Pulmonary artery endothelial cell (primary cell): ENCODE measurements around the gene HNRNPUL1. TPM values are rescaled to one million over a fixed set of nuclear protein-coding genes. Genes with fewer than 3 reads are reported as not detected.
"Not testable (repeated sequence)": the region's sequence is repeated elsewhere in the genome, so short reads cannot be mapped to it uniquely, and the experiment has no call there.

ENCODE experiments used
- DNase-seq: peaks from one replicate; pipeline ENCODE4 v3.0.0-alpha.2; 2011; ENCODE audit warnings: low read depth, low spot score
- total RNA-seq: library from RNA; depleted of rRNA; stranded (reverse); fragments of >200 nt; gene quantifications from 2 replicates; pipeline ENCODE4 v1.2.3, GENCODE V29; 2014

The HNRNPUL1 gene
- total RNA-seq, 1 donor from 2014 or later: 85.7 TPM

DNA sequence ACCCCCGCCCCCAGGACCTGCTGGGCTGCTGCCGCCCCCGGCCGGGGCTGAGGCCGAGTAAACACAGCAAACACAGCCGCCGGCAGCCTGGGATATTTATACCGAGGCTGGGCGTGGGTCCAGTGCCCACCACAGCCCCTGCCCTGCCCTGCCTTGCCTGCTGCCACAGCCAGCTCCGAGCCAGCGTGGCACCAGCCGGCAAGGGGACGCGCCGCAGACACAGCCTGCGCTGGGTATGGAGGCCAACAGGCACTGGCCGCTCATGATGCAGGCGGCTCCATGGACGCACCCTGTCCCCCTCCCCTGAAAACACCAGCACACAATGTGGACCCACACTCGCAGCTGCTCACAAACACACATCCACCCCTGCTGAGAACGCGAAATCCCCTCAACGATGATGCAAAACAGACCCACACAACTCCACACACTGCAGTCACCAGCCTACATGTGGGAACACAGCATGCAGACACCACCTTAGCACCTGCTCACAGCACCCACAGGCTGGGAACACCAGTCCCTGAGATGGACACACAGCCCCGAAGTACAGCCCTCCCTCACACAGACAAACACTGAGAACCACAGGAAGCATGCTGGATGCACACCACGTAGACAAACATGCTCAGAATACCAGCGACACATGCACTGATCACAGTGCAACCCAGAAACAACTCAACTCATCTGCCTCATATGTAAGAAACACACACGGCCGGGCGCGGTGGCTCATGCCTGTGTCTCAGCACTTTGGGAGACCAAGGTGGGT is 62.0 kb downstream of the HNRNPUL1 start:
- no peak for DNase-seq

DNA sequence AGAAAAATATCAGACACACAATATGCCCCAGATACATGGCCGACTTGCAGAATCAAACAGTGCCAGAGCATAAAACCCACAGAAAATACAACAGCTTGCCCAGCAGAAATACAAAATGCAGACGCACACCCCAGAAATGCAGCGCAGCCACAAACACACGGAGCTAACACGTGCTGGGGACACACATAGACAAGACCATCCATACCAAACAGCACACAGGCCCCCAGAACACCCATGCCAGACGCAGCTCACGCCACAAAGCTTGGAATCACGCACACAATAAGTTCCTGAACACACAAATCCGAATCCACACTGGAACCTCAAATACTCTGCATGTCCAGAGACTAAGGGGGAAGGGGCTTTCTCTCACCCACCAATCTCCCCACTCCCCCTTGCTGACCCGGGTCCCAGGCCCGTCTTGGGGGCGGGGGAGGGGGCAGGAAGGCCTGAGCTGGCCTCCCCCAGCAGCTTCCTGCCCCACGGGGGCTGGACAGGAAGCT is 63.0 kb downstream of the HNRNPUL1 start:
- no peak for DNase-seq

DNA sequence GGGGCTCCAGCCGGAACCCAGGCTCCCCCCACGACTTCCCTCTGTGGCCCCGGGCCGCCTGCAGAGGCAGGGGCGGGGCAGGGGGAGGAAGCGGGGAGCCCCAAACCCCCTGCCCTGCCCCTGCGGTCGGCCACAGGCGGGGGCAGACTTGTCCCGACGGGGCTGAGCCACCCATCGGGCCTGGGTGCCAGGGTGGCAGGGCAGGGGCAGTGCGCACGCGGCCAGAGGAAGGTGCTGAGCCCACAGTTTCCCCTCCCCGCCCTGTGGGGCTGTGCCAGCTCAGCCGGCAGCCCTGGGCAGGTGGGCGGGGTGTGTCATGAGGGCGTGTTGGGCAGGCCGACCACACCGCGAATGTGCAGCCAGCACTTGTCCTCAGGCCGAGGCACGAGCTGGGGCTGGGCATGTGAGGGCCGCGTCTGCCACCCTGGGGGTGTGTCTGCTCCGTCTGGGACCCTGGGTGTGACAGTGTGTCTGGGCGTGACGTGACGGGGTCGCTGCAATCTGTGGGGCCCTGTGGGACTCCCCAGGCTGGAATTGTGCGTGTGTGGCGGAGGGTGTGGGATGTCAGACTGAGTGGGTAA is 63.5 kb downstream of the HNRNPUL1 start:
- DNase-seq: no peak

DNA sequence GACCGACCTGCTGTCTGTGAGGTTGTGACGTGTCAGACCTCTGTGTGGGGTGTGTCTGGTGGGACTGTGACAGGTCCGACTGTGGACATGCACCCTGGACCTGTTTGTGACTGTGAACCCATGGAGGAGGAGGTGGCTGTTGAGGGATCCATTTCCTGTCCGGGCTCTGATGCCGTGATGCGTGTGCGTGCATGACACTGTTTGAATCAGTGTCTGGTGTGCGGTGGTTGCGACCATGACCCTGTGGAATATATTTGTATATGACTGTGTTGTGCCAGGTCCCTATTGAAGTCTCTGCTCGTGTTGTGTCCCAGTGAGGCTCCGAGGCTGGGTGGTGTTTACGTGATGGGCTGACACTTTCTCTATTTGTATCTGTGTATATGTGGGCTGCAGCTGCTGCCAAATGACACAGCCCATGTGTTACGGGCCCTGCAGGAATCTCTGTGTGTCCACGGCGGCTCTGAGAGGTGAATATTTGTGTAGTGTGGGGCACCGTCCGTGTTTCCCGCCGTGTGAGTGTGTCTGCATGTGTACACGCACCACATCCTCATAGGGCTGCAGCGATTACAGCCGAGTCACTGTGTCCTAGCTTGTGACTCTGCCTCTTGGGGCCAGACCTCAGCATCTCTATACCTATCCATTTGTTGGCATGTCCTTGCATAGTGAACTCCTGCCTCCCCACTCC is 64.1 kb downstream of the HNRNPUL1 start:
- no peak for DNase-seq

DNA sequence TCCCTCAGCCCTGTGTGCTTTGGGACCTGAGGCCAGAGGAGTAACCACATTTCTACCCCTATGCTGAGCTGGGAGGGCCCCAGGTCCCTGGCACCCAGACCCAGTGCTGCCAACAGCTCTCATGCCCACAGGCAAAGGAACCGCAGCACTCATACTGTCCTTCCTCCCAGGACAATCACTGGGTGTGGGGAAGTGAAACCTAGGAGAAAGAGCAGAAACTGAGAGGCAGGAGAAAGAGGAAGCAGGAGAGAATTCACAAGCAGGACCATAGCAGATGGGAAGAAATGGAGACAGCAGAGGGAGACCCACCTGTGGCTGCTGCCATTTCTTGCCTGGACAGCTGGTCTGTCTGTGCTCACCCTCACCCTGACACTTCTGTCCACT is 64.7 kb downstream of the HNRNPUL1 start:
- DNase-seq: no peak

DNA sequence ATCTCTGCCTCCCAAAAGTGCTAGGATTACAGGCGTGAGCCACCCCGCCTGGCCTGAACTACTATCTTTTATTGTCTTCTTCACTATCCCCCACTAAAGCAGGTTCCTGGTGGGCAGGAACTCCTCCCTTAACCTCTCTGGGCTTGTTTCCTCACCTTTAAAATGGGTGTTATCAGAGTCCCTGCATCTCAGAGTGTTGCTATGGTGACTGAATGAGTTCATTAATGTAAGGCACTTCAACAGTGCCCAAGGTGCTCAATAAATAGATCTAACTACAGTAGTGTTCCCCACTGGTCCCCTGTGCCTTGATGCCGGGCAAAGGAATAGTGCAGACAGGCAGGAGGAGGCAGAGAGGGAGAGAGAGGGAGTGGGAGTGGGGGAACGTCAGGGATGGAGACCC is 66.3 kb downstream of the HNRNPUL1 start:
- DNase-seq: no peak

DNA sequence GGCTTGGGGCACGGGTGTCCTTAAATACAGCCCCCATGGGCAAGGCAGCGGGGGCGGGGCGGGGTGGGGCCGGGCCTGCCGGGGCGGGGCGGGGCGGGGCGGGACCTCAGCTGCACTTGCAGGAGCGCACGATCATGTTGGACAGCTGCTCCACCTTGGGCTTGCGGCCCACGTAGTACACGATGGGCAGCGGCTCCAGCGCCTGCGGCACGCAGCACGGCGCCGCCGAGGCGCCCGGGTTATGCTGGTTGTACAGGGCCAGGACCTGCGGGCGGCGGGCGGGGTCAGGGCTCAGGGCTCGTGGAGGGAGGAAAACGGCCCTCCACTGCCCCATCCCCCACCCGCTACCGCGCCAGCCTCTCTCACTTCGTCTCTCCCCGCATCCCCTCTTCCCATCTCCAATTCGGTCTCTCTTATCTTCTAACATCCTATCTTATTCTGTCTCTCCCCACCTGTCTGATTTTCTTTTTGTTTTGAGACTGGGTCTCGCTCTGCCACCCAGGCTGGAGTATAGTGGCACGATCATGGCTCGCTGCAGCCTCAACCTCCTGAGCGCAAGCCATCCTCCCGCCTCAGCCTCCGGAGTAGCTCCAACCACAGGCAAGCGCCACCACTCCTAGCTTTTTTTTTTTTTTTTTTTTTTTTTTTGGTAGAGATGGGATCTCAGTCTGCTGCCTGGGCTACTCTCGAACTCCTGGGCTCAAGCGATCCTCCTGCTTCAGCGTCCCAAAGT is 66.9 kb downstream of the HNRNPUL1 start:
- DNase-seq: no peak

DNA sequence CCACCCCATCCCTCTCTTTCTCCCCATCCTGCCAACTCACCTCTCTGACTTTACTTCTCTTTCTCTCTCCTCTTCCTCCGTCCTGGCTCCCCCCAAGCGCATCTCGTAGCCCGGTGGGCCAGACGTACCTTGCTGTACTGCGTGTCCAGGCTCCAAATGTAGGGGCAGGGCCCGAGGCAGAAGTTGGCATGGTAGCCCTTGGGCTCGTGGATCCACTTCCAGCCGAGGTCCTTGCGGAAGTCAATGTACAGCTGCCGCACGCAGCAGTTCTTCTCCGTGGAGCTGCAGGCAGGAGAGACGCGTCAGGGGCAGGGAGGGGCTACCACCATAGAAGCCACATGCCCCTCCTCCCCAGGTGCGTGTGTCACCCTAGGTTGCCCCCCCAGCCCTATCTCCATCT is 67.8 kb downstream of the HNRNPUL1 start:
- DNase-seq: no peak

DNA sequence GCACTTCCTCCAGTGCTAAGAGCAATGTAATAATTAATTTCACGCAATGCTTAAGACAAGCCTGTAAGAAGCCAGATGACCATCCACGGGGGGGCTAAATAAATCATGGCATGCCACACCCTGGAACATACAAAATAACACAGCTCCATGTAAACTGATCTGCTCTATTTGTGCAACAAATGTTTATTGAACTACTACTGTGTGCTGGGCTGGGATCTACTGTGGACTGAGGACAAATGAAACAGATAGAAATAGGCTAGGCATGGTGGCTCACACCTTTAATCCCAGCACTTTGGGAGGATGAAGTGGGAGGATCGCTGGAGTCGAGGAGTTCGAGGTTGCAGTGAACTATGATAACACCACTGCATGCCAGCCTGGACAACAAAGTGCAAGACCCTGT is 68.3 kb downstream of the HNRNPUL1 start:
- no peak for DNase-seq

DNA sequence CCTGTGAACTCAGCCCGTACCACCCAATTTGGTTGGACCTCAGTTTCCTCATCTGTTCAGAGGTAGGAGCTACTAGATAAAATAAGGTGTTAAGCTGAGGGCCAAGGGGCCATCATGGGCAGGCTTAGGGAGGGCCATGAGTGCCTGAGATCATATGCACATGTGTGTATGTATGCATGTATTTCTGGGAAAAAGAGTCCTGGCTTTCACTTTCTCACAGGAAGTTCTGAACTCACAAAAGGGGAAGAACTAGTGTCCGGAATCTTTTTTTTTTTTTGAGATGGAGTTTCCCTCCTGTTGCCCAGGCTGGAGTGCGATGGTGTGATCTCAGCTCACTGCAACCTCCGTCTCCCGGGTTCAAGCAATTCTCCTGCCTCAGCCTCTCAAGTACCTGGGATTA is 70.6 kb downstream of the HNRNPUL1 start:
- DNase-seq: no peak

DNA sequence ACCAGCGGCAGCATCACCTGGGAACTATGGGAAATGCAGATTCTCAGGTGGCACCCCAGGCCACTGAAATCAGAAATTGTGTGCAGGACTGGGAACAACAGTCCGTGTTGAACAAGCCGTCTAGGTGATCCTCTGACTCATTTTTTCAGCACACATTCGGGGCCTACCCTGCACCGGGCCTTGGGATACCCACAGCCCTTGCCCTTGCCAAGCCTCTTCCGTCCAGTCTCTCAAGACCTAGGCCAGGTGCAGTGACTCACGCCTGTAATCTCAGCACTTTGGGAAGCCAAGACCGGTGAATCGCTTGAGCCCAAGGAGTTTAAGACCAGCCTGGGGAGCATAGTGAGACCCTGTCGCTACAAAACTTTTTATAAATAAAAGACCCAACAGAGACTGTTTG is 71.3 kb downstream of the HNRNPUL1 start:
- DNase-seq: no peak

DNA sequence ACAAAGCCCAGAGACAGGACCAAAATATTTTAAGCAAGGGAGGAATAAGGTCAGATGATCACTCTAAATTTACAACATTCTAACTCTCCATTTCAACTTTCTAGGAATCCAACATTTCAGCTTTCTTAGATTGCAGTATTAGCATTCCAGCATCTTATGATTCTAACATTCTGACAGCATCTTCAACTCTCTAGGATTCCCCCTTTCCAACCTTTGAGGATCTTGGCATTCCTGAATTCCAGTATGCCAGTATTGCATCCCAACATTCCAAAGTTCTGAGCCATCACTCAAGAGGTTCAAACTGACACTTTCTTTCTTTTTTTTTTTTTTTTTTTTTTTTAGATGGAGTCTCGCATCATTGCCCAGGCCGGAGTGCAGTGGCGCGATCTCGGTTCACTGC is 75.8 kb downstream of the HNRNPUL1 start:
- DNase-seq: no peak

DNA sequence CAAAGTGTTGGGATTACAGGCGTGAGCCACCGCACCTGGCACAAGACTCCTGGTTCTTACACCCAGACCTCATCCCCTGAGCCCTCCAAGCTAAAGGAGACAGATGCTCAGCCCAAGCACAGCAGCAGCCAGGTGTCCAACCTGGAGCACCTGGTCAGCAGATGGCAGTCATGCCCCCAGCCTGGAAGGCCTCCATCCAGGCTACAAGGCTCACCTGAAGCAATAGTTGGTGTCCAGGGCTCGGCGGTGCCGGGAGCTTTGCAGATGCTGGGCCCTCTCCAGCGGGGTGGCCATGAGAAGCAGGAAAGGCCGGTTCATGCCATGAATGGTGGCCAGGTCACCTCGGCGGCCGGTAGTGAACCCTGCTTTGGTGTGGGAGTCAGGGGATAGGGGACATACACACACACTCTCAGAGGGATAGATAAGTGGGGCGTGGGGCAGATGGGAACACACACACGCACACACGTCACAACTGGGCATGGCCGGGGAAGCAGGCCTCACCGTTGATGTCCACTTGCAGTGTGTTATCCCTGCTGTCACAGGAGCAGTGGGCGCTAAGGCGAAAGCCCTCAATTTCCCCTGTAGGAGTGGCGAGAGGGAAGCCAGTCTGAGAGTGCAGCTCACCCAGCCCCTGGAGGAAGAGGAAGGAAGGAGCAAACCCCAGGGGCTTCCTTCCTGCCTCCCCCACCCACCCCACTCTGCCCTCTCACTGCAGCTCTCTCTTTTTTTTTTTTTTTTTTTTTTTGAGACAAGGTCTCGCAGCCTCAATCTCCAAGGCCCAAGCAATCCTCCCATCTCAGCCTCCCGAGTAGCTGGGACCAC is 77.7 kb downstream of the HNRNPUL1 start:
- DNase-seq: no peak

DNA sequence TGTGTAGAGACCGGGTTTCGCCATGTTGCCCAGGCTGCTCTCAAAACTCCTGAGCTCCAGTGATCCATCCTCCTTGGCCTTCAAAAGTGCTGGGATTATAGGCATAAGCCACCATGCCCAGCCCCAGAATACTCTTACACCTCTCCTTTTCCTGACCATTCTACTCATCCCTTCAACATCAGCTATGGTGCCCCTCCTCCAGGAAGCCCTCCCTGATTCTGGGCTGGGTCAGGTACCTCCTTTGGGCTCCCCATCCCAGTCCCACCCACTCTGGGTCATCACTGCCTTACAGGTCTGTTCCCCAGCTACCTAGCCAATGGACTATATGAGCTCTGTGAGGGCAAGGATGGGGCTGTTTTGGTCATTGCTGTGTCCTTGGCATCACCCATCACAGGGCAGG is 80.0 kb downstream of the HNRNPUL1 start:
- no peak for DNase-seq

DNA sequence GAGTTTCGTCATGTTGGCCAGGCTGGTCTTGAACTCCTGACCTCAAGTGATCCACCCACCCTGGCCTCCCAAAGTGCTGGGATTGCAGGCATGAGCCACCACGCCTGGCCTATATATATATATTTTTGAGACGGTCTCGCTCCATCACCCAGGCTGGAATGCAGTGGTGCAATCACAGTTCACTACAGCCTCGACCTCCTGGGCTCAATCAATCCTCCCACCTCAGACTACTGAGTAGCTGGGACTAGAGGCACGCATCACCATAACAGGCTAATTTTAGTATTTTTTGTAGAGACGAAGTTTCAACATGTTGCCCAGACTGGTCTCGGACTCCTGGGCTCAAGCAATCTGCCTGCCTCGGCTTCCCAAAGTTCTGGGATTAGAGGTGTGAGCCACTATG is 82.7 kb downstream of the HNRNPUL1 start:
- not testable (repeated sequence) for DNase-seq

DNA sequence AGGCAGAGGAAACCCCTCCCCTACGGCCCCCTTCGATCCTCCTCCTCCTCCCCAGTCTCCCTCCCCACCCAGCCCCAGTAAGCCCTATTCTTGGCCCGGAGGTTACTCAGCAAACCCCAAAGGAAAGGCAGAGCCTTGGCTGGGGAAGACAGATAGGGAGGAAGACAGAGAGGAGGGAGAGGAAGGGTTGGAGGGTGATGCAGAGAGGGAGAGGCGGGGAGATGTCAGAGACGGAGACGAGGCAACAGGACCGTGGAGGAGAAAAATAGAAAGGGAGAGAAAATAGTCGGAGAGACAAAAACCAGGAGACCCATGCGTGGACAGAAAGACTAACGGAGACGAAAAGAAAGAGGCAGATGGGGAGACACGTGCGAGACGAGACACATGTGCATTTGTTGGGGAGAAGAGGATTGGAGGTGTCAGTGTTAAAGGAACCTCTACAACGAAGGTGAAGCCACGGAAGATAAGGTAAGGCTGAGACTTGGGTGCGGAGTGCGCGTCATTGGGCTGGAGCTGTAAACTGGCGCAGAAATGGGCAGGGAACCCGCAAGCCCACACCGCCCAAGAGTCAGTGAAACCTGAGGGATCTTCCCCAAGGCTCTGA is 86.7 kb downstream of the HNRNPUL1 start:
- no peak for DNase-seq

DNA sequence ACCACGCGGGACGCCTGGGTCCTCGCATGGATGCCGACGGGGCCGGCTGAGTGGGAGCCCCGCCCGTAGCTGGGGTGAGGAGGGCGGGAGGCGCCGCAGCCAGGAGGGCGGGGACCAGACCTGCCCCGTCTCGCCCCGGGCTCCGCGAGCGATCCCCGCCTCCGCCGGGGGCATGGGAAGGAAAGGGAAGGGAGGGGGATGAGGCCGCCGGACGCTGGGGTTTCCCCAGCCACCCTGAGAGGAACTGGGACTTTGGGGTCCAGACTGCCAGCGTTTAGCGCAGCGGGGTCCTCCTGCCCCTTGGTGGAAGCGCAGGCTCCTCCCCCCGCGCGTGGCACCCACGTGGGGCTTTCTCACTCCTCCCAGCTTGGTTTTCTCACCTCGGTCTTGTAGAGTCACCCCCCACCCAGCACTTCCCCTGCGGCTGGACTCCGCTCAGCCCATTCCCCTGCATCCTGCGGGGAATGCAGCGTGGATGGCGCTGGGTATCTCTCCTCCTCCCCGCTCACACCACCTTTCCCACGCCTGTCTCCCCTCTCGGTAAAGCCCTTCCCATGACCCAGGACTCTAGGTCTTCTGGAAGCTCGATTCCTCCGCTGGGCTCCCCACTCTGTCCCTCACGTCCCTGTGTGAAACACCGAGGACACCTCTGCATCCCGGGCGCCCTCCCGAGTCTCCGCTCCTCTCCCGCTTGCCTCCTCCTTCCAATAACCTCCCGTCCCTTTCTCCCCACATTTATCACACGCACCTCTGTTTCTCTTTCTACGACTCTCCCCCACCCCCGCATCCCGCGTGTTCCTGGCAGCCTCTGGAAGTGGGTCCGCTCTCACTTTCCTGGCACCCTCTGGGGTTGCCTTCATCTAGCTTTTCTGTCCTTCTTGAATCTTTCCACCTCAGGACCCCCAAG is 87.4 kb downstream of the HNRNPUL1 start:
- DNase-seq: no peak

DNA sequence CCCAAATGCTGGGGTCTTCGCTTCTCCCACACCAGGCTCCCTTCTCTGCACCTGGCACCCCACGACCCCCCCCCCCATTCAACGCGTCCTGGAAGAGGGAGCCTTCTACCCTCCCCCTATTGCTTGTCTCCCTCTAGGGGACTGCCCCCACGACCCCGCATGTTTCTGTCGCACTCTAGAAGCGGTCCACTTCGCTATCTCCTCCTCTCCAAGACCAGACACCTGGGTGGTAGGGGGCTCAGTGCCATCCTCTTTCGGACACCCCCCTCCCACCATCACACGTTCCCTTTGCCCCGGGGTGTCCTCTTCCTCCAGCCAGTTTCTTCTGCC is 88.1 kb downstream of the HNRNPUL1 start:
- DNase-seq: no peak

DNA sequence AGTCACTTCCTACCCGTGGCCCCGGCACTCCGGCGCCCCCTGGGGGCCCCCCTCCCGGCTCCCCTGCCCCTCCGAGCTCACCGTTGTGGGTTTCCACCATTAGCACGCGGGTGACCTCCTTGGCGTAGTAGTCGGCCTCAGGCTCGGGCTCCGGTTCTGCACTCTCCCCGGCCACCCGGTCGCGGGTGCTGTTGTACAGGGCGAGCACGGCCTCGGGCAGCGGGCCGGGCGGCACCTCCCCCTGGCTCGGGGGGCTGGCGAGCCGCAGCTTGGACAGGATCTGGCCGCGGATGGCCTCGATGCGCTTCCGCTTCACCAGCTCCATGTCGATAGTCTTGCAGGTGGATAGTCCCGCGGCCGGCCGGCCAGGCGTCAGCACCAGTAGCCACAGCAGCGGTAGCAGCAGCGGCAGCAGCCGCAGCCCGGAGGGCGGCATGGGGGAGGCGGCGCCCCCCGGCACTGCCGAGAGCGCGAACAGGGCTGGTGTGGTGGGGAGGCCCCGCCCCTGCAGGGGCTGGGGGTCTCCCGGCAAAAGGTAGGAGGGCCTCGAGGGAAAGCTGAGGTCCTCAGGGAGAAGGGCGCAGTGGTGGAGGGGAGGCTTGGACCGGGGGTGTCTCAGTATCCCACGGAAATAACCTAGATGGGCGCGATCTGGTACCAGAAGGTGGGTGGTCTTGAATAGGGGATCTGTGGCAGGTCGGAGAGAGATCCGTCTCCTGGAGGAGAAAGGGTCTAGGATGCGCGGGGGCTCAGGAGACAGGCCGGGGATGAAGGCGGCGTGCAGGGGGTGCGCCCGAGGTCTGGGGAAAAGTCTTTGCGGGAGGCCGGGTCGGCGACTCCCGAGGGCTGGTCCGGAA is 88.7 kb downstream of the HNRNPUL1 start:
- DNase-seq: no peak
